Transverse colon (tissue), 4 donors: ENCODE data around the gene MGST2.

Experiments
- EP300 ChIP-seq: sonication (generic); formaldehyde crosslinking; IDR thresholded peaks from one replicate; pipeline ENCODE4 v1.6.1; 2017; ENCODE audit warnings: antibody characterized with exemption, low read depth
- POLR2AphosphoS5 ChIP-seq, 3 donors: sonication (generic); formaldehyde crosslinking; IDR thresholded peaks; one replicate each; pipeline ENCODE4 v1.6.1; 2016; ENCODE audit warnings: antibody characterized with exemption in 3 of 3
- TF ChIP-seq, protein P1 (sequence below), 5 experiments: fragments of 200-600 bp in 3 of 5; fragments of 450-650 bp in 2 of 5; sonication (generic) in 3 of 5; IDR thresholded peaks; 1 replicate in 2 of 5; 2 replicates in 3 of 5; pipeline ENCODE4 v1.5.1; 2016 to 2017; ENCODE audit warnings: antibody characterized with exemption in 5 of 5, inconsistent platforms in 3 of 5, mild to moderate bottlenecking in 2 of 5, moderate library complexity in 1 of 5

GRCh38 chr4:139749835-139750498, 84.3 kb downstream of the MGST2 start:
- TF ChIP-seq POLR2AphosphoS5 (IDR thresholded peaks at IDR 0.05) (no peak), EP300 (no peak)
- TF ChIP-seq, protein P1, sequence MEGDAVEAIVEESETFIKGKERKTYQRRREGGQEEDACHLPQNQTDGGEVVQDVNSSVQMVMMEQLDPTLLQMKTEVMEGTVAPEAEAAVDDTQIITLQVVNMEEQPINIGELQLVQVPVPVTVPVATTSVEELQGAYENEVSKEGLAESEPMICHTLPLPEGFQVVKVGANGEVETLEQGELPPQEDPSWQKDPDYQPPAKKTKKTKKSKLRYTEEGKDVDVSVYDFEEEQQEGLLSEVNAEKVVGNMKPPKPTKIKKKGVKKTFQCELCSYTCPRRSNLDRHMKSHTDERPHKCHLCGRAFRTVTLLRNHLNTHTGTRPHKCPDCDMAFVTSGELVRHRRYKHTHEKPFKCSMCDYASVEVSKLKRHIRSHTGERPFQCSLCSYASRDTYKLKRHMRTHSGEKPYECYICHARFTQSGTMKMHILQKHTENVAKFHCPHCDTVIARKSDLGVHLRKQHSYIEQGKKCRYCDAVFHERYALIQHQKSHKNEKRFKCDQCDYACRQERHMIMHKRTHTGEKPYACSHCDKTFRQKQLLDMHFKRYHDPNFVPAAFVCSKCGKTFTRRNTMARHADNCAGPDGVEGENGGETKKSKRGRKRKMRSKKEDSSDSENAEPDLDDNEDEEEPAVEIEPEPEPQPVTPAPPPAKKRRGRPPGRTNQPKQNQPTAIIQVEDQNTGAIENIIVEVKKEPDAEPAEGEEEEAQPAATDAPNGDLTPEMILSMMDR (IDR thresholded peaks at IDR 0.05), result no peak
